ENCODE results near the gene SMG7. TPM values are rescaled to one million over a fixed set of nuclear protein-coding genes. Genes with fewer than 3 reads are reported as not detected.

SMG7 gene
- total and polyA plus RNA-seq, 2 of the 4 experiments (the other 2 are of a cell fraction) = 18.1 to 22.6 TPM

GRCh38 chr1:183559061-183559460 is 86.8 kb downstream of the SMG7 start:
- no peak overlapping the region for H2AK5ac ChIP-seq (ENCODE audit: low read depth, low read length)
- H3K23ac ChIP-seq (ENCODE audit: low read depth, low read length) = no peak overlapping the region
- BruUV-seq (replicated peaks) = no TSS peak
- no peak overlapping the region for H3K14ac ChIP-seq (replicated peaks; ENCODE audit: low read depth, low read length)
- H3K9me3 ChIP-seq (ENCODE audit: control insufficient read depth, insufficient read depth, low read length) = no peaks in the 10 kb centered on the region
- no peak overlapping the region for H3K18ac ChIP-seq (ENCODE audit: low read depth, low read length)
- DNase-seq (no peak), ATAC-seq (ENCODE audit: low read depth) (no peak)
- intact Hi-C loops (cut with micrococcal nuclease) (no loop called here), dilution Hi-C loops (cut with HindIII; ENCODE audit: low sequenced_read_pairs, unreplicated experiment) (no loop called here), in situ Hi-C loops (cut with MboI; ENCODE audit: low sequenced_read_pairs) (no loop called here)
- H3K27ac ChIP-seq (ENCODE audit: insufficient read depth, low read length) = no peak overlapping the region
- TF ChIP-seq CHD1 (IDR thresholded peaks at IDR 0.05; ENCODE audit: low read depth, low read length) = no peak
- no peak for TF ChIP-seq FOS (IDR thresholded peaks at IDR 0.05; ENCODE audit: low read depth, low read length)
- TF ChIP-seq RFX5 (IDR thresholded peaks at IDR 0.05; ENCODE audit: low read depth, low read length) = no peak
- no peak for TF ChIP-seq BHLHE40 (IDR thresholded peaks at IDR 0.05; ENCODE audit: low read depth, low read length)
- TF ChIP-seq MAFK (IDR thresholded peaks at IDR 0.05; ENCODE audit: low read depth, low read length) = no peak
- no peak for TF ChIP-seq MAZ (IDR thresholded peaks at IDR 0.05; ENCODE audit: borderline replicate concordance, low read depth, low read length)
- TF ChIP-seq RAD21 (IDR thresholded peaks at IDR 0.05; ENCODE audit: low read length) = no peak
- TF ChIP-seq, protein P1, sequence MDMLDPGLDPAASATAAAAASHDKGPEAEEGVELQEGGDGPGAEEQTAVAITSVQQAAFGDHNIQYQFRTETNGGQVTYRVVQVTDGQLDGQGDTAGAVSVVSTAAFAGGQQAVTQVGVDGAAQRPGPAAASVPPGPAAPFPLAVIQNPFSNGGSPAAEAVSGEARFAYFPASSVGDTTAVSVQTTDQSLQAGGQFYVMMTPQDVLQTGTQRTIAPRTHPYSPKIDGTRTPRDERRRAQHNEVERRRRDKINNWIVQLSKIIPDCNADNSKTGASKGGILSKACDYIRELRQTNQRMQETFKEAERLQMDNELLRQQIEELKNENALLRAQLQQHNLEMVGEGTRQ (IDR thresholded peaks at IDR 0.05; ENCODE audit: low read depth, low read length) = no peak
- TF ChIP-seq MXI1 (IDR thresholded peaks at IDR 0.05; ENCODE audit: borderline replicate concordance, low read depth, low read length) = no peak
- no peak overlapping the region for H2BK20ac ChIP-seq (ENCODE audit: low read depth, low read length)
- CTCF ChIA-PET = no interaction called here
- H3K9me1 ChIP-seq (ENCODE audit: insufficient read depth, low read length) = peaks cover 4% of the 10 kb centered on the region; the same call in 1 of the 2 replicates
- H3K9ac ChIP-seq (ENCODE audit: low read depth, low read length) = no peak overlapping the region
- H3K4me1 ChIP-seq (ENCODE audit: control insufficient read depth, insufficient read depth, low read length) = no peaks in the 10 kb centered on the region
- H2AFZ ChIP-seq (replicated peaks; ENCODE audit: low read length, poor library complexity) = no peak overlapping the region
- no peaks in the 10 kb centered on the region for H4K20me1 ChIP-seq (ENCODE audit: insufficient read depth, low read length)
- H2BK15ac ChIP-seq (ENCODE audit: low read depth, low read length) = no peak overlapping the region
- H2BK5ac ChIP-seq (ENCODE audit: low read depth, low read length, poor library complexity, severe bottlenecking) = no peak overlapping the region
- H2AK9ac ChIP-seq (replicated peaks; ENCODE audit: low read depth, low read length, poor library complexity) = no peak overlapping the region
- no peak overlapping the region for H4K5ac ChIP-seq (ENCODE audit: low read depth, low read length)
- no peaks in the 10 kb centered on the region for H3K79me1 ChIP-seq (ENCODE audit: low read depth in 1 of 2, low read length in 2 of 2)
- no peak overlapping the region for H2BK120ac ChIP-seq (ENCODE audit: low read depth, low read length)
- H3K4ac ChIP-seq (ENCODE audit: low read depth, low read length) = no peak overlapping the region
- no peak overlapping the region for H3K4me2 ChIP-seq (ENCODE audit: low read depth, low read length)
- no peaks in the 10 kb centered on the region; the same call in 1 of the 2 replicates for H3K36me3 ChIP-seq (ENCODE audit: control insufficient read depth, insufficient read depth, low read length)
- no peak overlapping the region for H4K8ac ChIP-seq (ENCODE audit: low read depth in 2 of 2, low read length in 2 of 2)
- H4K91ac ChIP-seq (ENCODE audit: insufficient read depth, low read depth, low read length) = no peak overlapping the region
- no peak overlapping the region for H3K56ac ChIP-seq (ENCODE audit: extremely low read depth, insufficient read depth, low read length)
- no peak overlapping the region for H3K4me3 ChIP-seq (ENCODE audit: insufficient read depth, low read depth, low read length)
- POLR2A ChIA-PET (ENCODE audit: unreplicated experiment) = no interaction called here
- H3K27me3 ChIP-seq (ENCODE audit: control insufficient read depth, insufficient read depth, low read length) = no peaks in the 10 kb centered on the region

Data from IMR-90 (cell line).